PC-9 (cell line): ENCODE measurements around the gene PITPNM3.

Experiments
- EZH2 ChIP-seq: fragments of 200-600 bp; sonication (generic); IDR thresholded peaks from 2 replicates; pipeline ENCODE4 v1.8.0; 2017; ENCODE audit warnings: antibody characterized with exemption, low read depth
- TF ChIP-seq, protein P1 (sequence below): fragments of 200-600 bp; sonication (generic); conservative IDR thresholded peaks from 2 replicates; pipeline ENCODE4 v1.6.1; 2017; ENCODE audit warnings: mixed run types, antibody characterized with exemption, mild to moderate bottlenecking, moderate library complexity

DNA sequence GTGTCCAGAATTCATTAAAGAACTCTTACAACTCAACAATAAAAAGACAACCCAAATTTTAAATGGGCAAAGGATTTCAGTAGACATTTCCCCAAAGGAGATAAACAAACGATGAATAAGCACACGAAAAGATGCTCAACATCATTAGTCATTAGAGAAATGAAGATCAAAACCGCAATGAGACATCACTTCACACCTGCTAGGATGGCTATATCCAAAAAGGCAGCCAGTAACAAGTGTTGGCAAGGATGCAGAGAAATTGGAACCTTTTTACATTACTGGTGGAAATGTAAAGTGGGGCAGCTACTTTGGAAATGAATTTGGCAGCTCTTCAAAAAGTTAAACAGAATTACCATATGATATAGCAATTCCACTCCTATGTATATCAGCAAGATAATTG, 42.0 kb downstream of the PITPNM3 start:
- TF ChIP-seq, protein P1, sequence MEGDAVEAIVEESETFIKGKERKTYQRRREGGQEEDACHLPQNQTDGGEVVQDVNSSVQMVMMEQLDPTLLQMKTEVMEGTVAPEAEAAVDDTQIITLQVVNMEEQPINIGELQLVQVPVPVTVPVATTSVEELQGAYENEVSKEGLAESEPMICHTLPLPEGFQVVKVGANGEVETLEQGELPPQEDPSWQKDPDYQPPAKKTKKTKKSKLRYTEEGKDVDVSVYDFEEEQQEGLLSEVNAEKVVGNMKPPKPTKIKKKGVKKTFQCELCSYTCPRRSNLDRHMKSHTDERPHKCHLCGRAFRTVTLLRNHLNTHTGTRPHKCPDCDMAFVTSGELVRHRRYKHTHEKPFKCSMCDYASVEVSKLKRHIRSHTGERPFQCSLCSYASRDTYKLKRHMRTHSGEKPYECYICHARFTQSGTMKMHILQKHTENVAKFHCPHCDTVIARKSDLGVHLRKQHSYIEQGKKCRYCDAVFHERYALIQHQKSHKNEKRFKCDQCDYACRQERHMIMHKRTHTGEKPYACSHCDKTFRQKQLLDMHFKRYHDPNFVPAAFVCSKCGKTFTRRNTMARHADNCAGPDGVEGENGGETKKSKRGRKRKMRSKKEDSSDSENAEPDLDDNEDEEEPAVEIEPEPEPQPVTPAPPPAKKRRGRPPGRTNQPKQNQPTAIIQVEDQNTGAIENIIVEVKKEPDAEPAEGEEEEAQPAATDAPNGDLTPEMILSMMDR: no peak
- no peak for TF ChIP-seq EZH2
